ENCODE measurements around the gene TBCA. TPM values are rescaled to one million over a fixed set of nuclear protein-coding genes. Genes with fewer than 3 reads are reported as not detected.

The TBCA gene
- total RNA-seq, 1 experiment from 2014 or later: 119 TPM

DNA sequence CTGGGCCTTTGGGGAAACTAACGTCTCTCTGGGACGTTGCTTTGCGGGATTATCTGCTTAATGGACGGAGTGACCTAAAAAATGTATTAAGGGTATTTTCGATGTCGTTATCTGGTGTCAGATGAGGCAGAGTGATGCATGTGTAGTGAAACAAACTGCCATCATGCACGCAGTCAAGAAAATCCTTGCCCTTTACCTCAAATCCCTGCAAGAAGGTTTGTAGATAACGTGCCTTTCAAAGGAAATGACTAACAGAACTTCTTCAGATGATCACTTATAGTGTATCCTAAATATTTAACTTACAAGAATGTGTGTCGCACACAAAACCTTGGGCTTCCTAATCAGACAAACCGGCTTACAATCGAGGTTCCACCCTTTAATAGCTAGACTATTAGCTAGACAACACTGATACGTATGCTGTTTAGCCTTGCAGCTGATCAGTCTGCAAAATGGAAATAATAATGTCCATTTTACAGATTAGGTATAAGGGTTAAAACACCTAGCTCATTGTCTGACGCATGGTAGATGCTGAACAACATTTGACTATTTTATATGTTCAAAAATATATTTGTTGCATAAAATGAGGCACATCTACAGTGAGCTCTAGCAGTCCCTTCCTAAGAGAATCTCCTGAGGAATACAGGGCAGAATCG, 541 bp upstream of the TBCA start:
- BruUV-seq (replicated peaks): TSS peak; percentile 85
- Histone ChIP-seq H2AFZ (ENCODE audit: low read length) (peak overlapping the region; percentile 100), H3K36me3 (ENCODE audit: low read depth, low read length) (peaks cover 11% of the 10 kb centered on the region; the same call in 1 of the 2 replicates)

DNA sequence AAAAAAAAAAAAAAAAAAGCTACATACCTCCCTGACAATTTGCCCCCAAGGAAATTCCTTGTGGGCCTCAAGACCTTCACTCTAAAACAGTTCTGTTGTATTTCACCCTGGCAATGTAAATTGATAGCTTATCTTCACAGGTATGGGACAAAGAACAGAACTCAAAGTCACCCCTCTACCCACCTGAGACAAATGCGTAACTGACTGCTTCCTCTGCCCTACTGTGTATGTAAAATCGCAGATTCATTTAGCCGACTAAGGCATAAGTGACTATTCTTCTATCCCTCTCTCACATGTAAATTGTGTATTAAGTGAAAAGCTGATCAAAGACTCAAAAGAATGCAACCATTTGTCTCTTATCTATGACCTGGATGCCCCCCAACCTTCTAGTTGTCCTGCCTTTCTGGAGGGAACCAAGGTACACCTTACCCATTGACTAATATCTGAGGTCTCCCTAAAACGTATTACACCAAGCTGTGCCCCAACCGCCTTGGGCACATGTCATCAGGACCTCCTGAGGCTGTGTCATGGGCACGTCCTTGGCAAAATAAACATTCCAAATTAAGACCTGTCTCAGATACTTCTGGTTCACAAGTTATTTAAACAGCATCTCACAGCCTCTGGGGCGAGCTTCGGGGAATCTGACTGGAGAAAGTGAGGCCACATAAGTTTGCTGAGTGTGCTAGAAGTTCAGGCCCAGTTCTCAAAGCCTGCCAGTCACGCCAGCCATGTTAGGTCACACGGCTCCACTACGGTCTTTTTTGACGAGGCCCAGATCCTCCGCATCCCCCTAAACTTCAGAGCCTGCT, 954 bp downstream of the TBCA start:
- H2AFZ ChIP-seq (ENCODE audit: low read length): peak overlapping the region; percentile 75
- peaks cover 44% of the 10 kb centered on the region for H4K20me1 ChIP-seq (ENCODE audit: low read length)
- peak; percentile 7 for DNase-seq
- H3K9ac ChIP-seq (ENCODE audit: low read length): peak overlapping the region; percentile 99
- no peaks in the 10 kb centered on the region for H3K9me3 ChIP-seq (ENCODE audit: low read length)
- H3F3A ChIP-seq (ENCODE audit: low read length, unreplicated experiment): no peaks in the 10 kb centered on the region
- no peak for TF ChIP-seq EZH2phosphoT487 (IDR thresholded peaks at IDR 0.05; ENCODE audit: borderline replicate concordance, low read length)
- no peak for TF ChIP-seq CTCF (conservative IDR thresholded peaks at IDR 0.05; ENCODE audit: low read depth, low read length)
- TF ChIP-seq EZH2 (IDR thresholded peaks at IDR 0.05; ENCODE audit: low read length, unreplicated experiment): no peak
- CTCF ChIA-PET: interaction anchor here (0.7 kb wide), 1 partner anchor 72 kb away, joined by 7 read pairs; no protein-coding TSS in a partner anchor
- POLR2A ChIA-PET (ENCODE audit: unreplicated experiment): no interaction called here
- H3K36me3 ChIP-seq (ENCODE audit: low read depth, low read length): peaks cover 11% of the 10 kb centered on the region; the same call in 1 of the 2 replicates
- intact Hi-C loops (cut with micrococcal nuclease): no loop called here
- no peaks in the 10 kb centered on the region for H3K9me2 ChIP-seq (replicated peaks; ENCODE audit: low read length)
- peak overlapping the region; percentile 90 for H3K27ac ChIP-seq (ENCODE audit: low read length)
- H3K27me3 ChIP-seq (ENCODE audit: low read length): no peaks in the 10 kb centered on the region
- H3K79me2 ChIP-seq (ENCODE audit: low read length): peaks cover 59% of the 10 kb centered on the region
- BruUV-seq (replicated peaks): TSS peak; percentile 47
- H3K4me2 ChIP-seq (ENCODE audit: low read length): peak overlapping the region; percentile 100
- peak; percentile 9; the same call in 1 of the 2 replicates for ATAC-seq
- H3K4me3 ChIP-seq (ENCODE audit: low read length): peak overlapping the region; percentile 84
- H3K4me1 ChIP-seq (ENCODE audit: insufficient read depth, low read length): peaks cover 51% of the 10 kb centered on the region

More for the DNA sequence above, 541 bp upstream of the TBCA start:
- CTCF ChIA-PET: interaction anchor here (0.7 kb wide), 1 partner anchor 107 kb away, joined by 8 read pairs; no protein-coding TSS in a partner anchor
- Histone ChIP-seq H3K4me2 (ENCODE audit: low read length) (peak overlapping the region; percentile 100), H3K4me3 (ENCODE audit: low read length) (peak overlapping the region; percentile 84), H3K9me3 (ENCODE audit: low read length) (no peaks in the 10 kb centered on the region), H3F3A (ENCODE audit: low read length, unreplicated experiment) (no peaks in the 10 kb centered on the region), H3K27me3 (ENCODE audit: low read length) (no peaks in the 10 kb centered on the region), H3K4me1 (ENCODE audit: insufficient read depth, low read length) (peaks cover 43% of the 10 kb centered on the region), H3K9me2 (replicated peaks; ENCODE audit: low read length) (no peaks in the 10 kb centered on the region), H3K27ac (ENCODE audit: low read length) (peak overlapping the region; percentile 90), H4K20me1 (ENCODE audit: low read length) (peaks cover 34% of the 10 kb centered on the region), H3K9ac (ENCODE audit: low read length) (peak overlapping the region; percentile 99), H3K79me2 (ENCODE audit: low read length) (peaks cover 44% of the 10 kb centered on the region)
- DNase-seq (peak; percentile 45), ATAC-seq (peak; percentile 28)
- intact Hi-C loops (cut with micrococcal nuclease): no loop called here
- POLR2A ChIA-PET (ENCODE audit: unreplicated experiment): no interaction called here
- TF ChIP-seq EZH2 (IDR thresholded peaks at IDR 0.05; ENCODE audit: low read length, unreplicated experiment): no peak
- no peak for TF ChIP-seq EZH2phosphoT487 (IDR thresholded peaks at IDR 0.05; ENCODE audit: borderline replicate concordance, low read length)
- no peak for TF ChIP-seq CTCF (conservative IDR thresholded peaks at IDR 0.05; ENCODE audit: low read depth, low read length)
